HG02678 (cell line): ENCODE measurements around the gene POM121L2.

Source experiments
- ATAC-seq: cut with Tn5 transposase; IDR thresholded peaks from one replicate; pipeline ENCODE4 v1.9.1; 2021; ENCODE audit warnings: mild to moderate bottlenecking, moderate library complexity; ENCODE audit not compliant: unreplicated experiment

POM121L2 gene

DNA sequence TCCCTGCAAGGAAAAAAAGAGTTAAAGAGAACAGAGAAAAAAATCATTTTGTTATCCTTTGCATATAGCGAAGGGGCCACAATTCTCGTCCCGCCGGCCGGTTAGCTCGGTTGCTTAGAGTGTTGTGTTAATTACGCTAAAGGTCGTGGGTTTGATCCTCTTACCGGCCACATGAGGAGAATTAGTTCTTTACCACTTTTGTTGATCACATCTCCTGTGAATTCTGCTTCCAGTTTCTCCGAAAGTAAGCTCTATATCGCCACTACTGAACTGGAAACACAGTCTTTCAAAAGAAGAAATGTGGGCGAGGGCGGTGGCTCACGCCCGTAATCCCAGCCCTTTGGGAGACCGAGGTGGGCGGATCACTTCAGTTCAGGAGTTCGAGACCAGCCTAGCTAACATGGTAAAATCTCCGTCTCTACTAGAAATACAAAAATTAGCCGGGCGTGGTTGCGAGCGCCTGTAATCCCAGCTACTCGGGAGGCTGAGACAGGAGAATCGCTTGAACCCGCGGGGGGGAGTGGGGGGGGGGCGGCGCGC is 51.2 kb downstream of the POM121L2 start:
- ATAC-seq = no peak

GRCh38 chr6:27260369-27260768 is 51.7 kb downstream of the POM121L2 start:
- no peak for ATAC-seq
